Gastroesophageal sphincter (tissue), 4 donors: Measurements from ENCODE around the gene CACNA1D. TPM values are rescaled to one million over a fixed set of nuclear protein-coding genes. Genes with fewer than 3 reads are reported as not detected.

ENCODE experiments used
- ATAC-seq: fragments of 150-250 bp; one replicate; pipeline ENCODE4 v1.9.1; 2016; ENCODE audit warnings: mild to moderate bottlenecking, moderate library complexity
- H3K27ac ChIP-seq, 4 donors: fragments of 200-600 bp; sonication (generic) in 3 of 4; 1 replicate in 3 of 4; 2 replicates in 1 of 4; pipeline ENCODE4 v1.5.1; 2016 to 2019
- H3K27me3 ChIP-seq: fragments of 200-600 bp; sonication (generic); one replicate; pipeline ENCODE4 v1.5.1; 2019
- H3K36me3 ChIP-seq, 2 donors: fragments of 200-600 bp; sonication (generic); one replicate each; pipeline ENCODE4 v1.5.1; 2019; ENCODE audit warnings: control low read depth in 1 of 2
- H3K4me1 ChIP-seq, 3 donors: fragments of 200-600 bp; sonication (generic); 1 replicate in 2 of 3; 2 replicates in 1 of 3; pipeline ENCODE4 v1.5.1; 2016 to 2019; ENCODE audit warnings: control low read depth in 2 of 3
- H3K4me3 ChIP-seq, 2 donors: fragments of 200-600 bp; sonication (generic); one replicate each; pipeline ENCODE4 v1.5.1; 2019; ENCODE audit warnings: mild to moderate bottlenecking in 1 of 2, moderate library complexity in 1 of 2
- H3K9me3 ChIP-seq, 3 donors: fragments of 200-600 bp; sonication (generic); one replicate each; pipeline ENCODE4 v1.5.1; 2017 to 2019; ENCODE audit warnings: control low read depth in 2 of 3
- EP300 ChIP-seq: sonication (generic); formaldehyde crosslinking; IDR thresholded peaks from one replicate; pipeline ENCODE4 v1.6.1; 2017; ENCODE audit warnings: antibody characterized with exemption, mild to moderate bottlenecking
- POLR2A ChIP-seq, 2 donors: fragments of 450-650 bp; IDR thresholded peaks; one replicate each; pipeline ENCODE4 v1.6.1; 2017; ENCODE audit warnings: antibody characterized with exemption in 2 of 2, mild to moderate bottlenecking in 2 of 2, moderate library complexity in 1 of 2
- POLR2AphosphoS5 ChIP-seq: sonication (generic); formaldehyde crosslinking; IDR thresholded peaks from one replicate; pipeline ENCODE4 v1.6.1; 2017; ENCODE audit warnings: antibody characterized with exemption
- WGBS, 2 donors: methylation state at CpG; one replicate each; pipeline ENCODE4 v1.1.5; 2018; ENCODE audit warnings: low coverage in 1 of 2; 5-methylcytosine and 5-hydroxymethylcytosine counted together
- total RNA-seq, 4 donors: library from RNA; depleted of rRNA; stranded (reverse); fragments of >200 nt; gene quantifications; one replicate each; pipeline ENCODE4 v1.1.0, GENCODE V29; 2016
- TF ChIP-seq, protein P1 (sequence below), 4 experiments: fragments of 200-600 bp in 2 of 4; fragments of 450-650 bp in 2 of 4; sonication (generic) in 1 of 4; IDR thresholded peaks; one replicate each; pipeline ENCODE4 v1.5.1; 2017 to 2019; ENCODE audit warnings: antibody characterized with exemption in 4 of 4, mild to moderate bottlenecking in 2 of 4, moderate library complexity in 2 of 4

CACNA1D gene
- total RNA-seq, 4 donors from 2014 or later, result 0.52 to 5.7 (median 3.6) TPM

GRCh38 chr3:53754325-53754724 is 259.9 kb downstream of the CACNA1D start:
- Histone ChIP-seq H3K9me3 (no peaks in the 10 kb centered on the region), H3K36me3 (no peaks in the 10 kb centered on the region), H3K4me1 (no peaks in the 10 kb centered on the region), H3K4me3 (no peak overlapping the region), H3K27ac (no peak overlapping the region), H3K27me3 (no peaks in the 10 kb centered on the region)
- peak; percentile 61 for ATAC-seq
- WGBS, 2 donors, result 78 to 94% methylated on average over 3 to 7 of the region's 9 CpGs
- TF ChIP-seq, protein P1, sequence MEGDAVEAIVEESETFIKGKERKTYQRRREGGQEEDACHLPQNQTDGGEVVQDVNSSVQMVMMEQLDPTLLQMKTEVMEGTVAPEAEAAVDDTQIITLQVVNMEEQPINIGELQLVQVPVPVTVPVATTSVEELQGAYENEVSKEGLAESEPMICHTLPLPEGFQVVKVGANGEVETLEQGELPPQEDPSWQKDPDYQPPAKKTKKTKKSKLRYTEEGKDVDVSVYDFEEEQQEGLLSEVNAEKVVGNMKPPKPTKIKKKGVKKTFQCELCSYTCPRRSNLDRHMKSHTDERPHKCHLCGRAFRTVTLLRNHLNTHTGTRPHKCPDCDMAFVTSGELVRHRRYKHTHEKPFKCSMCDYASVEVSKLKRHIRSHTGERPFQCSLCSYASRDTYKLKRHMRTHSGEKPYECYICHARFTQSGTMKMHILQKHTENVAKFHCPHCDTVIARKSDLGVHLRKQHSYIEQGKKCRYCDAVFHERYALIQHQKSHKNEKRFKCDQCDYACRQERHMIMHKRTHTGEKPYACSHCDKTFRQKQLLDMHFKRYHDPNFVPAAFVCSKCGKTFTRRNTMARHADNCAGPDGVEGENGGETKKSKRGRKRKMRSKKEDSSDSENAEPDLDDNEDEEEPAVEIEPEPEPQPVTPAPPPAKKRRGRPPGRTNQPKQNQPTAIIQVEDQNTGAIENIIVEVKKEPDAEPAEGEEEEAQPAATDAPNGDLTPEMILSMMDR (IDR thresholded peaks at IDR 0.05), result no peak
- TF ChIP-seq POLR2AphosphoS5 (no peak), POLR2A (IDR thresholded peaks at IDR 0.05) (no peak), EP300 (no peak)

DNA sequence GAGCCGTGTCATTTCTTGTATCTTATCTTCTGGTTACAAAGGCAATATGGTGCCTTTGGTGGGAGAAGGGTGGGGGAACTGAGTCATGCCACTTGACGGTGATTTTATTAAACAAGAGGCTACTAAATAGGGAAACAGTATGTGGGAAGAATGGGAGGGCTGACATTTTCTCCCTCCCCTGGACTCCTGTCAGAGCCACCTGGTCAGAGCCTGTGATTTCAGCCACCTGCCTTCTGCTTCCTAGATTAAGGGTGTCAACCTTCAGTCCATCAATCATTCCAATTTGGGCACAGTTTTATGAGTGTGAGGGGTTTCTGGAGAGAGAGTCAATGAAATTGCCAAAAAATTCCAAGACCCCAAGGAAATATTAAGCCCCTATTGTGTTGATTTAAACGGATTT is 264.4 kb downstream of the CACNA1D start:
- H3K4me1 ChIP-seq, result no peaks in the 10 kb centered on the region
- no peak overlapping the region for H3K27ac ChIP-seq
- no peak for TF ChIP-seq EP300
- TF ChIP-seq POLR2AphosphoS5, result no peak
- no peak for TF ChIP-seq POLR2A (IDR thresholded peaks at IDR 0.05)
- TF ChIP-seq, protein P1 (IDR thresholded peaks at IDR 0.05), result no peak
- no peak for ATAC-seq
- no peaks in the 10 kb centered on the region for H3K27me3 ChIP-seq
- no peak overlapping the region for H3K4me3 ChIP-seq
- WGBS, 2 donors, result 65 to 72% methylated on average over 3 of the region's 3 CpGs
- no peaks in the 10 kb centered on the region for H3K9me3 ChIP-seq
- no peaks in the 10 kb centered on the region for H3K36me3 ChIP-seq

- Histone ChIP-seq H3K27ac (no peak overlapping the region), H3K27me3 (no peaks in the 10 kb centered on the region), H3K4me3 (no peak overlapping the region), H3K4me1 (no peaks in the 10 kb centered on the region), H3K36me3 (no peaks in the 10 kb centered on the region), H3K9me3 (no peaks in the 10 kb centered on the region)
- TF ChIP-seq, protein P1 (IDR thresholded peaks at IDR 0.05), result no peak
- TF ChIP-seq EP300 (no peak), POLR2AphosphoS5 (no peak), POLR2A (IDR thresholded peaks at IDR 0.05) (no peak)
- WGBS, 2 donors, result 85% methylated on average over 5 of the region's 7 CpGs; no CpG with 5 or more reads in 1 of the 2 donors
- no peak for ATAC-seq
Measured at GRCh38 chr3:53763353-53763752, 268.9 kb downstream of the CACNA1D start.

DNA sequence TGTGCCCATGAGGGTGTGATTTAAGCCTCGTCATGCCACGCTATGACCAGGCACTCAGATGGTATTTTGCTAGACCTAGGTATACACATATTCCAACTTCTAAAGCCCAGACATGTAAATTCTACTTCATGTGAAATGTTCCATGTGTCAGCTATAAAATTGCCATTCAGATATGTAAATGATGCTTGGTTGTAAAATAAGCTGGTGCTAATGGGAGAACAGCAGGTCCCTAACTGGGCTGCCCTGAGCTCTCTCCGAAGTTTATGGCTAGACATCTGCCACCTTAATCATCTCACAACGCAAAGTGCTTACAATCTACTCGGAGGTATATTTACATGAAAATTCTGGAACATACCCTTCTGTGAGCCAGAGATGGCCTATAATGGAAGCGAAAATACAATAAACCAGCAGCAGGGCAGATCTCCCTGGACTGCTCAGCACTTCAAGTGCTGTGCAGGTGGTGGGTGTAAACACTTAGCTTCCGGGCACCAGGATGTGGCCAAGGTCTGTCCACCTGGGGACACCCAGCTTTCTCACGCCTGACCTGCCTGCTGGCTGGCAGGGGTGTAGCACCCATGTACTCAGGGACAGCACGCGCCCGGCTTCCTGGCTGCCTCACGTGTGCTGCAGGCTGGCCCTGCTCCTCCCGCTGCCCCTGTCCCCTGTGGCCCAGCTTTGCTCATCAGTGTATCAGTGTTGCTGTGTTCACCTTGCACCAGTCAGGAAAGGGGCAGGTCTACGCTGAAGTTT is 269.8 kb downstream of the CACNA1D start:
- WGBS, 2 donors, result 68 to 83% methylated on average over 5 to 7 of the region's 14 CpGs
- no peak for ATAC-seq

More for the DNA sequence above, 269.8 kb downstream of the CACNA1D start:
- Histone ChIP-seq H3K9me3 (no peaks in the 10 kb centered on the region), H3K4me1 (no peaks in the 10 kb centered on the region), H3K4me3 (no peak overlapping the region), H3K27me3 (peaks cover 4% of the 10 kb centered on the region), H3K27ac (no peak overlapping the region), H3K36me3 (no peaks in the 10 kb centered on the region)
- TF ChIP-seq POLR2AphosphoS5, result no peak
- TF ChIP-seq, protein P1 (IDR thresholded peaks at IDR 0.05), result no peak
- TF ChIP-seq EP300, result no peak
- TF ChIP-seq POLR2A (IDR thresholded peaks at IDR 0.05), result no peak
